ENCODE results near the gene SORCS1. TPM values are rescaled to one million over a fixed set of nuclear protein-coding genes. Genes with fewer than 3 reads are reported as not detected.
"Not testable (repeated sequence)": the region's sequence is repeated elsewhere in the genome, so short reads cannot be mapped to it uniquely, and the experiment has no call there.

Gene SORCS1
- total RNA-seq, 2 donors from 2014 or later: 0.23 to 14.4 TPM

DNA sequence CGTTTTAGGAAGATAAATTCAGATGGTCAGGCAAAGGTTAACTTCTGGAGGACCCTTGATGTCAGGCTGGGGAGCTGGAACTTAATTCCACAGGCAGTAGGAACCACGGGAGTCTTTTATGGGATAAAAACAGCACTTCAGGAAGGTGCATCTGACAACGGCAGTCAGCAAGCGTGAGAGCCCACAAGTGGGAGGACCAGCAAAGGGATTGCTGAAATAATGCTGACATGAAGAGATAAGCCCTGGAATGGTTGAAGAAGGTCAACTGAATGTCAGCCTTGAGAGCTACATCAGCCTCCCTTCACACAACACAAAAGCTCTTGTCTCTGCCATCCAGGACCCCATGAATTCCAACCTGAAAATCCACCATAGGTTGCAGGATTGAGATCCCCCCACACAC is 138.8 kb downstream of the SORCS1 start:
- H3K4me3 ChIP-seq: no peak overlapping the region
- no peak for TF ChIP-seq POLR2A (IDR thresholded peaks at IDR 0.05)
- TF ChIP-seq, protein P1, sequence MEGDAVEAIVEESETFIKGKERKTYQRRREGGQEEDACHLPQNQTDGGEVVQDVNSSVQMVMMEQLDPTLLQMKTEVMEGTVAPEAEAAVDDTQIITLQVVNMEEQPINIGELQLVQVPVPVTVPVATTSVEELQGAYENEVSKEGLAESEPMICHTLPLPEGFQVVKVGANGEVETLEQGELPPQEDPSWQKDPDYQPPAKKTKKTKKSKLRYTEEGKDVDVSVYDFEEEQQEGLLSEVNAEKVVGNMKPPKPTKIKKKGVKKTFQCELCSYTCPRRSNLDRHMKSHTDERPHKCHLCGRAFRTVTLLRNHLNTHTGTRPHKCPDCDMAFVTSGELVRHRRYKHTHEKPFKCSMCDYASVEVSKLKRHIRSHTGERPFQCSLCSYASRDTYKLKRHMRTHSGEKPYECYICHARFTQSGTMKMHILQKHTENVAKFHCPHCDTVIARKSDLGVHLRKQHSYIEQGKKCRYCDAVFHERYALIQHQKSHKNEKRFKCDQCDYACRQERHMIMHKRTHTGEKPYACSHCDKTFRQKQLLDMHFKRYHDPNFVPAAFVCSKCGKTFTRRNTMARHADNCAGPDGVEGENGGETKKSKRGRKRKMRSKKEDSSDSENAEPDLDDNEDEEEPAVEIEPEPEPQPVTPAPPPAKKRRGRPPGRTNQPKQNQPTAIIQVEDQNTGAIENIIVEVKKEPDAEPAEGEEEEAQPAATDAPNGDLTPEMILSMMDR (IDR thresholded peaks at IDR 0.05): no peak
- TF ChIP-seq POLR2AphosphoS5 (IDR thresholded peaks at IDR 0.05): no peak
- intact Hi-C loops (cut with DNase I): no loop called here
- no peaks in the 10 kb centered on the region for H3K36me3 ChIP-seq
- 49% methylated on average over 4 of the region's 4 CpGs for WGBS
- no peaks in the 10 kb centered on the region for H3K27me3 ChIP-seq (replicated peaks; ENCODE audit: insufficient read depth)
- no peak for DNase-seq (ENCODE audit: low spot score)
- H3K4me1 ChIP-seq (replicated peaks): no peaks in the 10 kb centered on the region
- H3K27ac ChIP-seq: no peak overlapping the region
- H3K9me3 ChIP-seq: no peaks in the 10 kb centered on the region

DNA sequence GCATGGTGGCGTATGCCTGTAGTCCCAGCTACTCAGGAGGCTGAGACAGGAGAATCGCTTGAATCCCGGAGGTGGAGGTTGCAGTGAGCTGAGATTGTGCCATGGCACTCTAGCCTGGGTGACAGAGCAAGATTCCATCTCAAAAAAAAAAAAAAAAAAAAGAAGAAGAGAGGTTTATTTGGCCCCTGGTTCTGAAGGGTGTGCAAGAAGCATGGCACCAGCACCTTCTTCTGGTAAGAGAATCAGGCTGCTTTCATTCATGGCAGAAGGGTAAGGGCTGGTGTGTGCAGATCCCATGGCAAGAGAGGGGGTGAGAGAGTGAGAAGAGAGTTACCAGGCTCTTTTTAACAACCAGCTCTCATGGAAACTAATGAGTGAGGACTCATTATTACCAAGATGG is 140.5 kb downstream of the SORCS1 start:
- intact Hi-C loops (cut with DNase I); H3K4me1 ChIP-seq (replicated peaks); H3K36me3 ChIP-seq; H3K27ac ChIP-seq; H3K27me3 ChIP-seq (replicated peaks; ENCODE audit: insufficient read depth); DNase-seq (ENCODE audit: low spot score); H3K4me3 ChIP-seq; H3K9me3 ChIP-seq: not testable (repeated sequence)
- WGBS: 100% methylated on average over 3 of the region's 3 CpGs

- no peaks in the 10 kb centered on the region for H3K9me3 ChIP-seq
- no peaks in the 10 kb centered on the region for H3K4me1 ChIP-seq (replicated peaks)
- no peaks in the 10 kb centered on the region for H3K27me3 ChIP-seq (replicated peaks; ENCODE audit: insufficient read depth)
- DNase-seq (ENCODE audit: low spot score): no peak
- H3K4me3 ChIP-seq: no peak overlapping the region
- no peak for TF ChIP-seq POLR2AphosphoS5 (IDR thresholded peaks at IDR 0.05)
- TF ChIP-seq, protein P1 (IDR thresholded peaks at IDR 0.05): no peak
- TF ChIP-seq POLR2A (IDR thresholded peaks at IDR 0.05): no peak
- no peak overlapping the region for H3K27ac ChIP-seq
- intact Hi-C loops (cut with DNase I): no loop called here
- H3K36me3 ChIP-seq: no peaks in the 10 kb centered on the region
- WGBS: 71% methylated on average over 6 of the region's 6 CpGs
Measured at GRCh38 chr10:107022600-107023354, 141.7 kb downstream of the SORCS1 start.

- no peak for DNase-seq (ENCODE audit: low spot score)
- Histone ChIP-seq H3K27me3 (replicated peaks; ENCODE audit: insufficient read depth) (no peaks in the 10 kb centered on the region), H3K27ac (no peak overlapping the region), H3K9me3 (no peaks in the 10 kb centered on the region), H3K36me3 (no peaks in the 10 kb centered on the region), H3K4me3 (no peak overlapping the region), H3K4me1 (replicated peaks) (no peaks in the 10 kb centered on the region)
- WGBS: 27% methylated on average over 2 of the region's 2 CpGs
- intact Hi-C loops (cut with DNase I): no loop called here
- TF ChIP-seq POLR2AphosphoS5 (IDR thresholded peaks at IDR 0.05) (no peak), POLR2A (IDR thresholded peaks at IDR 0.05) (no peak)
- TF ChIP-seq, protein P1 (IDR thresholded peaks at IDR 0.05): no peak
Measured at GRCh38 chr10:107019154-107019553, 145.4 kb downstream of the SORCS1 start.

DNA sequence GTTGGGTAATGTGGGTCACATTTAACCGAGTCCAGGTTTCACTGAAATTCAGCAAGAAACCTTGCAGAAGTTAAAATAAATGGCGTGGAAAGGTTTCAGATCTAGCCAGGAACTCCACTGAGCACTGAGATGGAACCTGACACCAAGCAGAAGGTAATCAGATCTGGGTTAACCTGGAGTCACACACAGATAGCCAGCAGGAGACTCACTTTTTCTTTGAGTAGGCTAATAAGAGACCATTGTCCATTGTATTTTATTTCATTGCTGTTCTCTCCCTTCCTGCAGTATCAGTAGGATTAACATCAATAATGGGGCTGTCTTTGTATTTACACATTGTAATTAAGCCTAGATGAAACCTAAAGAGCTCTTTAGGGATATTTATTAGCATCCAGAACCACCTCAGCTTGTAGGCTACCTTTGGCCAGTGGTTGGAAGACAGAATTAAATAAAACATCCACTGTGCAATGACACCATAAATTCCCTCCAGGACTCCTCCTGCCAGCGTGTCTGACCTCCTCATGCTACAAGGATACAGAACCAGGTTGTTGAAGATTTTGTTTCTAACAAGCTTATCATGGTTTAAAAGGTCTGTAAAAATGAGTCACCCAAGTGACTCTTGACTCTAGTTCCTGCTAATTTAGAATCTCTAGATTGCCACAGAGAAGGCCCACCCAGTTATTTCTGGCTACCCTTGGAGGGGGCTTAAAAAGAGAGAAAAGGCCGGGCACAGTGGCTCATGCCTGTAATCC is 151.1 kb downstream of the SORCS1 start:
- H3K4me1 ChIP-seq (replicated peaks): no peaks in the 10 kb centered on the region
- 61% methylated on average over 4 of the region's 4 CpGs for WGBS
- no peaks in the 10 kb centered on the region for H3K9me3 ChIP-seq
- H3K27ac ChIP-seq: no peak overlapping the region
- no peak overlapping the region for H3K4me3 ChIP-seq
- H3K36me3 ChIP-seq: no peaks in the 10 kb centered on the region
- no peak for DNase-seq (ENCODE audit: low spot score)
- no peak for TF ChIP-seq POLR2AphosphoS5 (IDR thresholded peaks at IDR 0.05)
- TF ChIP-seq, protein P1 (IDR thresholded peaks at IDR 0.05): no peak
- TF ChIP-seq POLR2A (IDR thresholded peaks at IDR 0.05): no peak
- intact Hi-C loops (cut with DNase I): no loop called here
- no peaks in the 10 kb centered on the region for H3K27me3 ChIP-seq (replicated peaks; ENCODE audit: insufficient read depth)

Measured in prostate gland (tissue), 2 donors.